NCI-H2107 (cell line): Measurements from ENCODE around the gene NYNRIN.
"Not testable (repeated sequence)": the region's sequence is repeated elsewhere in the genome, so short reads cannot be mapped to it uniquely, and the experiment has no call there.

Experiments used
- DNase-seq: peaks from one replicate; lab custom pipeline; 2025; lab: John Stamatoyannopoulos, UW

NYNRIN gene

GRCh38 chr14:24398653-24399446 lies at the start of gene NYNRIN:
NYNRIN (plus strand) TSS chr14:24399003; CDS start chr14:24399247, 244 bp downstream.
- no peak for DNase-seq

- DNase-seq = no peak
These were observed 49.1 kb upstream of the NYNRIN start for GRCh38 chr14:24349742-24350141.

GRCh38 chr14:24351517-24351916 lies 47.3 kb upstream of the NYNRIN start:
- DNase-seq = no peak

GRCh38 chr14:24353559-24354481 lies 45.0 kb upstream of the NYNRIN start:
- DNase-seq = no peak

GRCh38 chr14:24354482-24354825 lies 44.3 kb upstream of the NYNRIN start:
- not testable (repeated sequence) for DNase-seq

- no peak for DNase-seq
These were observed 43.8 kb upstream of the NYNRIN start for GRCh38 chr14:24355009-24355408.

GRCh38 chr14:24356208-24356607 lies 42.6 kb upstream of the NYNRIN start:
- DNase-seq = no peak

GRCh38 chr14:24360281-24360680 lies 38.5 kb upstream of the NYNRIN start:
- no peak for DNase-seq

GRCh38 chr14:24361326-24361725 lies 37.5 kb upstream of the NYNRIN start:
- no peak for DNase-seq

GRCh38 chr14:24362241-24362960 lies 36.4 kb upstream of the NYNRIN start:
- DNase-seq = no peak

- no peak for DNase-seq
These were observed 35.4 kb upstream of the NYNRIN start for GRCh38 chr14:24363401-24363800.

- no peak for DNase-seq
These were observed 34.0 kb upstream of the NYNRIN start for GRCh38 chr14:24364841-24365240.

- DNase-seq = peak; percentile 83
These were observed 33.0 kb upstream of the NYNRIN start for GRCh38 chr14:24365600-24366412.

- no peak for DNase-seq
These were observed 32.4 kb upstream of the NYNRIN start for GRCh38 chr14:24366413-24366720.

GRCh38 chr14:24366721-24367513 lies 31.9 kb upstream of the NYNRIN start:
- DNase-seq = peak; percentile 98

- DNase-seq = peak; percentile 72
These were observed 31.1 kb upstream of the NYNRIN start, which contains the start of gene NFATC4 for GRCh38 chr14:24367514-24368211. NFATC4 (plus strand) TSS chr14:24368184; CDS start chr14:24368341, 157 bp downstream.

- DNase-seq = no peak
These were observed 30.6 kb upstream of the NYNRIN start for GRCh38 chr14:24368212-24368561.

GRCh38 chr14:24368562-24369252 lies 30.1 kb upstream of the NYNRIN start:
- DNase-seq = no peak

- DNase-seq = no peak
These were observed 29.3 kb upstream of the NYNRIN start for GRCh38 chr14:24369463-24369862.
